Stimulated activated CD4-positive, alpha-beta T cell treated with anti-CD3 and anti-CD28 coated beads, Interleukin-15, amount 100 ng/mL, for 48 hours (primary cell): Measurements from ENCODE around the gene DSCAM.

Source experiments
- DNase-seq, 2 donors: peaks; one replicate each; pipeline ENCODE4 v3.0.0-alpha.2; 2020; ENCODE audit warnings: low read depth in 2 of 2

The DSCAM gene

GRCh38 chr21:40002978-40003377 is 844.0 kb downstream of the DSCAM start:
- DNase-seq: no peak

GRCh38 chr21:39984286-39984991 is 862.5 kb downstream of the DSCAM start:
- DNase-seq: no peak

- DNase-seq: no peak
Measured at GRCh38 chr21:39980241-39980820, 866.6 kb downstream of the DSCAM start.

GRCh38 chr21:39979321-39979720 is 867.6 kb downstream of the DSCAM start:
- DNase-seq: no peak

- no peak for DNase-seq
Measured at GRCh38 chr21:39976800-39977199, 870.2 kb downstream of the DSCAM start.

- no peak for DNase-seq
Measured at GRCh38 chr21:39972976-39973770, 873.8 kb downstream of the DSCAM start.

- no peak for DNase-seq
Measured at GRCh38 chr21:39972471-39972870, 874.5 kb downstream of the DSCAM start.

GRCh38 chr21:39971956-39972355 is 875.0 kb downstream of the DSCAM start:
- no peak for DNase-seq

- no peak for DNase-seq
Measured at GRCh38 chr21:39969691-39970364, 877.1 kb downstream of the DSCAM start.

GRCh38 chr21:39968010-39968409 is 878.9 kb downstream of the DSCAM start:
- no peak for DNase-seq

GRCh38 chr21:39966786-39967185 is 880.2 kb downstream of the DSCAM start:
- DNase-seq: no peak

GRCh38 chr21:39965026-39965425 is 881.9 kb downstream of the DSCAM start:
- DNase-seq: no peak

GRCh38 chr21:39961251-39961650 is 885.7 kb downstream of the DSCAM start:
- DNase-seq: no peak
